ENCODE results near the gene GAS2L2.

GRCh38 chr17:35778641-35779196 is 25.7 kb upstream of the GAS2L2 start:
- TF ChIP-seq POLR2A (IDR thresholded peaks at IDR 0.05; ENCODE audit: low read length): no peak
- TF ChIP-seq GATA1 (IDR thresholded peaks at IDR 0.05; ENCODE audit: low read depth, low read length): no peak
